DOHH2 (cell line): ENCODE results near the gene USP46.
A peak's percentile ranks its signal among the peaks of the same experiment; 100 is the strongest.

Experiments used
- H3F3A ChIP-seq: fragments of 200-600 bp; sonication (generic), shearing (Covaris generic); 2 replicates; pipeline ENCODE4 v1.6.0; 2016; ENCODE audit warnings: antibody characterized with exemption, mild to moderate bottlenecking; ENCODE audit not compliant: control insufficient read depth, insufficient read depth
- H3K27ac ChIP-seq: fragments of 200-600 bp; sonication (generic); 2 replicates; pipeline ENCODE4 v1.5.1; 2014; ENCODE audit warnings: low read depth, mild to moderate bottlenecking, low read length, moderate library complexity
- H3K27me3 ChIP-seq: fragments of 200-600 bp; sonication (generic); 2 replicates; pipeline ENCODE4 v1.6.1; 2014; ENCODE audit warnings: mild to moderate bottlenecking, low read length, mixed read lengths; ENCODE audit not compliant: control insufficient read depth
- H3K36me3 ChIP-seq: fragments of 200-600 bp; sonication (generic); 2 replicates; pipeline ENCODE4 v1.6.1; 2014; ENCODE audit warnings: mild to moderate bottlenecking, low read length, moderate library complexity, mixed read lengths; ENCODE audit not compliant: control insufficient read depth
- H3K4me1 ChIP-seq: fragments of 200-600 bp; sonication (generic); 2 replicates; pipeline ENCODE4 v1.6.1; 2014; ENCODE audit warnings: mild to moderate bottlenecking, low read length, mixed read lengths; ENCODE audit not compliant: control insufficient read depth
- H3K4me2 ChIP-seq: fragments of 200-600 bp; sonication (generic); 2 replicates; pipeline ENCODE4 v1.6.0; 2014; ENCODE audit warnings: mild to moderate bottlenecking, low read length, moderate library complexity
- H3K4me3 ChIP-seq: fragments of 200-600 bp; sonication (generic); 2 replicates; pipeline ENCODE4 v1.5.1; 2014; ENCODE audit warnings: mild to moderate bottlenecking, low read length, mixed read lengths
- H3K79me2 ChIP-seq: fragments of 200-600 bp; sonication (generic); 2 replicates; pipeline ENCODE4 v1.6.1; 2014; ENCODE audit warnings: mild to moderate bottlenecking, low read length, mixed read lengths; ENCODE audit not compliant: control insufficient read depth
- H3K9me2 ChIP-seq: fragments of 200-600 bp; sonication (generic); replicated peaks from 2 replicates; pipeline ENCODE4 v1.6.1; 2014; ENCODE audit warnings: mild to moderate bottlenecking, low read length, mixed read lengths; ENCODE audit not compliant: control insufficient read depth
- H3K9me3 ChIP-seq: fragments of 200-600 bp; sonication (generic); 2 replicates; pipeline ENCODE4 v1.6.1; 2014; ENCODE audit warnings: antibody characterized with exemption, low read length, mixed read lengths; ENCODE audit not compliant: control insufficient read depth, insufficient read depth
- H4K20me1 ChIP-seq: fragments of 200-600 bp; sonication (generic); 2 replicates; pipeline ENCODE4 v1.6.0; 2014; ENCODE audit warnings: low read depth, mild to moderate bottlenecking, antibody characterized with exemption, low read length, moderate library complexity; ENCODE audit not compliant: control insufficient read depth, insufficient read depth
- CTCF ChIP-seq: fragments of 200-600 bp; sonication (generic); IDR thresholded peaks from one replicate; pipeline ENCODE4 v1.5.1; 2014; ENCODE audit warnings: antibody characterized with exemption, mild to moderate bottlenecking, low read depth, low read length; ENCODE audit not compliant: poor library complexity, severe bottlenecking
- EZH2phosphoT487 ChIP-seq: fragments of 200-600 bp; sonication (generic); IDR thresholded peaks from 2 replicates; pipeline ENCODE4 v1.6.1; 2017; ENCODE audit warnings: borderline replicate concordance, mild to moderate bottlenecking, antibody characterized with exemption, low read length, moderate library complexity, mixed read lengths

The USP46 gene

DNA sequence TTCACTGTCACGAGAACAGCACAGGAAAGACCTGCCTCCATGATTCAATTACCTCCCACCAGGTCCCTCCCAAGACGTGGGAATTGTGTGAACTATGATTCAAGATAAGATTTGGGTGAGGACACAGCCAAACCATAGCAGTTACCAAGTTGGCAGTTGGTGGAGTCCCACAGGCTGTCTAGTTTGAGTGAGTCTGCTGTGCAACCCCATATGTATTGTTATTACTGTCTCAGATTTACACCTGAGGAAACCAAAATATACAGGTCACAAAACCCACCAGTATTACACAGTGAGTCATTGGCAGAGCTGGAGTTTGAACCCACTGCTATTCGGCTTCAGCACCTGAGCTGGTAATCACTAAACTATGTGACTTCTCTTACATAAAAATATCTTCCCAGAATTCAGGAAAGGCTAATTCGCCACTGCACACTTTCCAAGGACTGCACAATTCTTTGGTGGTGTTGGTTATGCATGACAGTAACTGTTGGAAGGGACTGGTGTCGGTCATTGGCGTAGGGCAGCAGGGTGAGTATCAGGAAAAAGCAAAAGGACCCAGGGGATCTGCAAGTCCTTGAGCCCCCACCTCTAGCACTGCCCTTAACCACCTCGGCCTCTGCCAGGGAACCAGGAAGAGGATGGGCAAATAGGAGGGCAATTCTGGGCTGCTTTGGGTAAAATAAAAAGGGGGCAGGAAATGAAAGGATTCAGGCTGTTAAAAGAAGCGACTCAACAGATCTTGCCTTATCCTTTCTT, 110.1 kb downstream of the USP46 start:
- H3K4me2 ChIP-seq = no peak overlapping the region
- H3K36me3 ChIP-seq = no peaks in the 10 kb centered on the region
- no peak overlapping the region for H3K4me3 ChIP-seq
- no peaks in the 10 kb centered on the region for H3F3A ChIP-seq
- H4K20me1 ChIP-seq = no peaks in the 10 kb centered on the region
- no peaks in the 10 kb centered on the region for H3K9me3 ChIP-seq
- TF ChIP-seq CTCF = no peak
- no peak for TF ChIP-seq EZH2phosphoT487
- H3K79me2 ChIP-seq = no peaks in the 10 kb centered on the region
- H3K4me1 ChIP-seq = peaks cover 10% of the 10 kb centered on the region
- no peaks in the 10 kb centered on the region for H3K27me3 ChIP-seq
- H3K27ac ChIP-seq = no peak overlapping the region
- H3K9me2 ChIP-seq = no peaks in the 10 kb centered on the region

- TF ChIP-seq CTCF (no peak), EZH2phosphoT487 (no peak)
- H3K4me3 ChIP-seq = no peak overlapping the region
- H4K20me1 ChIP-seq = no peaks in the 10 kb centered on the region
- peaks cover 10% of the 10 kb centered on the region for H3K4me1 ChIP-seq
- H3K9me2 ChIP-seq = no peaks in the 10 kb centered on the region
- no peak overlapping the region for H3K27ac ChIP-seq
- no peaks in the 10 kb centered on the region for H3K79me2 ChIP-seq
- H3F3A ChIP-seq = no peaks in the 10 kb centered on the region
- H3K36me3 ChIP-seq = no peaks in the 10 kb centered on the region
- H3K27me3 ChIP-seq = no peaks in the 10 kb centered on the region
- H3K9me3 ChIP-seq = no peaks in the 10 kb centered on the region
- H3K4me2 ChIP-seq = no peak overlapping the region
These were observed 112.7 kb downstream of the USP46 start for GRCh38 chr4:52546449-52546848.

- peak; percentile 94 for TF ChIP-seq CTCF
- TF ChIP-seq EZH2phosphoT487 = no peak
- H3K4me3 ChIP-seq = no peak overlapping the region
- H3K79me2 ChIP-seq = no peaks in the 10 kb centered on the region
- H3K27ac ChIP-seq = no peak overlapping the region
- no peaks in the 10 kb centered on the region for H4K20me1 ChIP-seq
- peak overlapping the region; percentile 27; the same call in 1 of the 2 replicates for H3K4me2 ChIP-seq
- H3K36me3 ChIP-seq = no peaks in the 10 kb centered on the region
- no peaks in the 10 kb centered on the region for H3K27me3 ChIP-seq
- no peaks in the 10 kb centered on the region for H3F3A ChIP-seq
- no peaks in the 10 kb centered on the region for H3K9me2 ChIP-seq
- peaks cover 10% of the 10 kb centered on the region for H3K4me1 ChIP-seq
- no peaks in the 10 kb centered on the region for H3K9me3 ChIP-seq
These were observed 113.7 kb downstream of the USP46 start for GRCh38 chr4:52545099-52546069.
